HG02870 (cell line): ENCODE measurements around the gene ZC3H7A.
"Not testable (repeated sequence)": the region's sequence is repeated elsewhere in the genome, so short reads cannot be mapped to it uniquely, and the experiment has no call there.

ENCODE experiments used
- ATAC-seq: cut with Tn5 transposase; IDR thresholded peaks from one replicate; pipeline ENCODE4 v1.9.1; 2021; ENCODE audit warnings: mild to moderate bottlenecking, moderate library complexity; ENCODE audit not compliant: unreplicated experiment

ZC3H7A gene, protein sequence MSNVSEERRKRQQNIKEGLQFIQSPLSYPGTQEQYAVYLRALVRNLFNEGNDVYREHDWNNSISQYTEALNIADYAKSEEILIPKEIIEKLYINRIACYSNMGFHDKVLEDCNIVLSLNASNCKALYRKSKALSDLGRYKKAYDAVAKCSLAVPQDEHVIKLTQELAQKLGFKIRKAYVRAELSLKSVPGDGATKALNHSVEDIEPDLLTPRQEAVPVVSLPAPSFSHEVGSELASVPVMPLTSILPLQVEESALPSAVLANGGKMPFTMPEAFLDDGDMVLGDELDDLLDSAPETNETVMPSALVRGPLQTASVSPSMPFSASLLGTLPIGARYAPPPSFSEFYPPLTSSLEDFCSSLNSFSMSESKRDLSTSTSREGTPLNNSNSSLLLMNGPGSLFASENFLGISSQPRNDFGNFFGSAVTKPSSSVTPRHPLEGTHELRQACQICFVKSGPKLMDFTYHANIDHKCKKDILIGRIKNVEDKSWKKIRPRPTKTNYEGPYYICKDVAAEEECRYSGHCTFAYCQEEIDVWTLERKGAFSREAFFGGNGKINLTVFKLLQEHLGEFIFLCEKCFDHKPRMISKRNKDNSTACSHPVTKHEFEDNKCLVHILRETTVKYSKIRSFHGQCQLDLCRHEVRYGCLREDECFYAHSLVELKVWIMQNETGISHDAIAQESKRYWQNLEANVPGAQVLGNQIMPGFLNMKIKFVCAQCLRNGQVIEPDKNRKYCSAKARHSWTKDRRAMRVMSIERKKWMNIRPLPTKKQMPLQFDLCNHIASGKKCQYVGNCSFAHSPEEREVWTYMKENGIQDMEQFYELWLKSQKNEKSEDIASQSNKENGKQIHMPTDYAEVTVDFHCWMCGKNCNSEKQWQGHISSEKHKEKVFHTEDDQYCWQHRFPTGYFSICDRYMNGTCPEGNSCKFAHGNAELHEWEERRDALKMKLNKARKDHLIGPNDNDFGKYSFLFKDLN

DNA sequence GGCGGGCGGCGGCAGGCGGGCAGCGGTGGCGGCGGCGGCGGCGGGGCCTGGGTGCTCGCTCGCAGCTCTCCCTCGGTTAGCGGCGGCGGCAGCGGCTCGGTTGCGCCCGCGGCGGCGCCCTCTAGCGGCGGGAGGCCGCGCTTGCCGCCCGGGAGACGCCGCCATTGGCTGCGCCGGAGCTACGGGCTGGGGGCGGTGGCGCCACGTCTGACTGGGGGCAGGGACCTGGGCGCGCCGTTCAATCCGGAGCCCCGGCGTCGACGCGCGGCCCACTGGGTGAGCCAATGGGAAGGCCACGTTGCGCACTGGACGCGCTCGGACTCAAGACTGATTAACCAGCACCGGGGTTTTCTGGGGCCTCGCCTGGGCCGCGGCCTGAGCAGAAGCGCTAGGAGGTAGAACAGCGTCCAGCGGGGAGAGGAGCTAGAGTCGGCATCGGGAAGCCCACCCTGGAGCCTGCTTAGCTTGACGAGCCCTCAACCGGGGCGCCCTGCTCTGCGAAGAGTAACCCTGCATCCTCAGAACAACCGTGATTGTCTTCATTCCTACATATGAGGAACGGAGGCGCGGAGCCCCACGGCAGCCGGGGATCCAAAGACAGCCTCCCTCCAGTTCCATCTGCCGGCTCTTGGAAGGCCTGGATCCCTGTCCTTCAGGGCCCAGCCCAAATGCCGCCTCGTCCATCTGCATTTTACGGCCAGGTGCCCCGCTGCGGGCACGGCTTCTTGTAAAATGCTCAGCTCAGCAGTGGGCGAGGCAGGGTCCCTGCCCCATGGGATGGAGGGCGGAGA is at the start of gene ZC3H7A:
ZC3H7A (minus strand) TSS at position 93 of the 791 bp plus-strand sequence. CDS start 14,904 bp downstream, outside the sequence.
- peak; percentile 86 for ATAC-seq

DNA sequence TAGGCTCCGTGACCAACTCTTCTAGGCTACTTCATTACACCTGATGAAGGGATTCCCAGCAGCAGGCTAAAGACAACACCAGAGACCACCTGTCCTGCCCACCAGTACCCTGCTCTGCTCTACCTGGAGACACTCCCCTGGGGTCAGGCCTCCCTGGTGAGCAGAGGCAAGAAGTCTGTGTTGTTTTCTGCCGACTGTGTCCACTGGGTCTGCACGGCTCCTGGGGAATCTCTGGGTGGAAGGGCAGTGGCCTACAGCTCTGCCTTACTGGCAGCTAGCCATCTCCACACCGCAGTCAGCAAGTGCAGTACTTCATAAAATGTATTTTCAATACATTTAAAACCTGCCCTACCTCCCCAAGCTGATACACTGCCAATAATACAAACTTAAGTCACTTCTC is 47.4 kb upstream of the ZC3H7A start:
- no peak for ATAC-seq

- no peak for ATAC-seq
Measured at GRCh38 chr16:11843861-11844260, 46.8 kb upstream of the ZC3H7A start.

- no peak for ATAC-seq
Measured at GRCh38 chr16:11843206-11843605, 46.1 kb upstream of the ZC3H7A start.

GRCh38 chr16:11841026-11841425 is 44.0 kb upstream of the ZC3H7A start:
- ATAC-seq: no peak

DNA sequence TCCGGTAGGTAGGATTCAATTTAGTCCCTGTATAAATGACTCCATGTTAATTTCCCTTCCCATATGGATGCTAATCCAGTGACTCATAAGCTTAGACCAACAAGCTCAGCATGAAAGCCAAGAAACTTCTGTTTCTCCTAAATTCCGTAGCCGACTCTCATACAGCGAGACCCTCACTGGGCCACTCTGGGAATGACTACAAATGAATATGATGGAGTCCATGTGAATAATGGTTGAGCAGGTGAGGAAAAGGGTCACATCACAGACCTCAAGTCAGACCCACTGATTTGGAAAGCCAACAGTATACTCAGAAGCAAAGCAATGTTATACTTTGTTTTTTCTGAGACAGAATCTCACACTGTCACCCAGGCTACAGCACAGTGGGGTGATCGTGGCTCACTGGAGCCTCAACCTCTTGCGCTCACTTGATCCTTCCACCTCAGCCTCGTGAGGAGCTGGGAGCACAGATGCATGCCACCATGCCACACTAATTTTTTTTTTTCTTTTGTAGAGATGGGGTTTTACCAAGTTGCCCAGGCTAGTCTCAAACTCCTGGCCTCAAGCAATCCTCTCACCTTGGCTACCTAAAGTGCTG is 39.7 kb upstream of the ZC3H7A start:
- no peak for ATAC-seq

DNA sequence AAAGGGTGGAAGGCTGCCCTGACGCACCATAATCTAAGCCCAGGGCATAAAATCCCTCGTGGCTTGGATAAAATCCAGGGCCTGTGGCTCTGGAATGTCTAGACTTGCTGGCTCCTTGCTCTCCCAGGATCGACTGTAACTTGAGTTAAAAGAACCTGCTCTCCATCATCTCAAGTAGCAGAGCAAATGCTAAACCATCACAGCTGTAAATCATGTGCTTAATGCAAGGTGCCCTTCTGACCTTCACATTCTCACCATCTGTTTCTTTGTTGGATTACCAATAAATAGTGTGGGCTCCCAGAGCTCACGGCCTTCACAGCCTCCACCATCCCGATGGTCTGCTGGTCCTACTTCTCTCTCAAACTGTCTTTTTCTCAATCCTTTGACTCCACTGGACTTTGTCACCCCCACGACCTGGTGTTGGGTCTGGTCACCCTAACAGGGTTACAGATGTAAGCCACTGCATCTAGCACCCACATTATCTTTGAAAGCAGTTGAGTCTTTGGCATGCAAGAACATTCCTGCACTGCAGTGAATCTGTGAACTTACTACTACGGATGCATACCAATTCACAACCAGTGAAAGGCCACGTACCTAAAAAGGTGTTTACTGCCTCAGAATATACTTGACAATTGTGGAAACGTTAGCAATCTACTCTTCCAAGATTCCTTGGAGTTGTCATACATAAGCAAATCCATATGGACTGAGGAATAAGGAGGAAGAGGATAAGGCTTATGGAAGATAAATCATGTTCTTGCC is 39.0 kb upstream of the ZC3H7A start:
- no peak for ATAC-seq

DNA sequence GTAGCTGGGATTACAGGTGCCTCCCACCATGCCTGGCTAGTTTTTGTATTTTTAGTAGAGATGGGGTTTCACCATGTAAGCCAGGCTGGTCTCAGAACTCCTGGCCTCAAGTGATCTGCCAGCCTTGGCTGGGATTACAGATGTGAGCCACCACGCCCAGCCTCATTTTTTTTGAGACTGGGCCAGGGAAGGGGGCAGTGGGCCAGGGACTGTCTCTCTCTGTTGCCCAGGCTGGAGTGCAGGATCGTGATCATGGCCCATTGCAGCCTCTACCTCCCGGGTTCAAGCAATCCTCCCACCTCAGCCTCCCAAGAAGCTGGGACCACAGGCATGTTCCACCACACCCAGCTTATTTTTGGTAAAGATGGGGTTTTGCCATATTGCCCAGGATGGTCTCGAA is 38.3 kb upstream of the ZC3H7A start:
- no peak for ATAC-seq

GRCh38 chr16:11833951-11834695 is 37.1 kb upstream of the ZC3H7A start:
- no peak for ATAC-seq

GRCh38 chr16:11828696-11829095 is 31.6 kb upstream of the ZC3H7A start:
- ATAC-seq: no peak

DNA sequence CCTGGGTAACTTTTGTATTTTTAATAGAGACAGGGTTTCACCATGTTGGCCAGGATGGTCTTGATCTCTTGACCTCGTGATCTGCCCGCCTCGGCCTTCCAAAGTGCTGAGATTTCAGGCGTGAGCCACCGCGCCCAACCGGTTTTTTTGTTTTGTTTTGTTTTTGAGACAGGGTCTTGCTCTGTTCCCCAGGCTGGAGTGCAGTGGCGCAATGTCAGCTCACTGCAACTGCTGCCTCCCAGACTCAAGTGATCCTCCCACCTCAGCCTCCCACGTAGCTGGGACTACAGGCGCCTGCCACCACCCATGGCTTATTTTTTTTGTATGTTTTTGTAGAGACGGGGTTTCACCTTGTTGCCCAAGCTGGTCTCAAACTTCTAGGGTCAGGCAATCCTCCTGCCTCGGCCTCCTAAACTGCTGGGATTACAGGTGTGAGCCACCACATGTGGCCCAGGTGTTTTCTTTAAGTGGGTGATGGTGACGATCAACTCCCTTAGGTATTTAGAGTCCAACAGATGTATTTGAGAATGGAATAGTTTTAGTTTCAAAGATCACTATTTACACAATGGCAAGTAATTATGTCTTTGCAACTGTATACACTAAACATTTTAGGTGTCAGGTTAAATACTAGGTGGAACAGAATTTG is 28.6 kb upstream of the ZC3H7A start:
- ATAC-seq: not testable (repeated sequence)

- ATAC-seq: no peak
Measured at GRCh38 chr16:11824362-11824761, 27.3 kb upstream of the ZC3H7A start.

DNA sequence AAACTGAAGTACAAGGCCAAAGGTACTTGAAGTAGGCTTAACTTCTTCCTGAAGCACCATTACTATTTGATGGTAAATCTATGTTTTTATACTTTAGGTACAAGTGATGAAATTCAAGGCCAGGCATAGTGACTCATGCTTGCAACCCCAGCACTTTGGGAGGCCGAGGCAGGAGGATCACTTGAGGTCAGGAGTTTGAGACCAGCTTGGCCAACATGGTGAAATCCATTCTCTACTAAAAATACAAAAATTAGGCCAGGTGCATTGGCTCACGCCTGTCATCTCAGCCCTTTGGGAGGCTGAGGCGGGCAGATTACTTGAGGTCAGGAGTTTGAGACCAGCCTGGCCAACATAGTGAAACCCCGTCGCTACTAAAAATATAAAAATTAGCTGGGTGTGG is 26.6 kb upstream of the ZC3H7A start:
- not testable (repeated sequence) for ATAC-seq

DNA sequence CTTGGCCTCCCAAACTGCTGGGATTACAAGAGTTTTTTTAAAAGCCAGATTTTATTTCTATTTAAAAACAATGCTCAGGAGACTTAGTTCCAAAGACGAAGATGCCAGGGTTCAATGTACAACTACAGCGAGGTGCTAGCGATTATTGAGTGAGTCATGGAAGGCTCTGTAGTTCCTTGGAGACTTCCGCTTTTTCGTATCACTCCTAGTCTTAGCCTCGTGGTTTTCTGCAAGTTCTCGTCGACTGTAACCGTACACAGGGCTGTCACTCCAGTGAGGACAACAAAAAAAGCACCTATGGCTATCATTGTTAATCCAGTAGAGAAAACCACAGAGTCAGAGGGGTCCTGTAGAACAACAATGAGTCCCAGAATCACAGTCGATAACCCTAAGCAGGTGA is 22.7 kb upstream of the ZC3H7A start:
- no peak for ATAC-seq

DNA sequence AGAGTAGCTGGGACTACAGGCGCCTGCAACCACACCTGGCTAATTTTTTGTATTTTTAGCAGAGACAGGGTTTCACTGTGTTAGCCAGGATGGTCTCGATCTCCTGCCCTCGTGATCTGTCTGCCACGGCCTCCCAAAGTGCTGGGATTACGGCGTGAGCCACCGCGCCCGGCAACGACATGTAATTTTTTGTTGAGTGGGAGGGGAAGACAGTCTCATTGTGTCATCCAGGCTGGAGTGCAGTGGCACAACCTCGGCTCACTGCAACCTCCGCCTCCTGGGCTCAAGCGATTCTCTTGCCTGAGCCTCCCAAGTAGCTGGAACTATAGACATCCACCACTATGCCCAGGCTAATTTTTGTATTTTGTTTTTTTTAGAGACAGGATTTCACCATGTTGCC is 21.9 kb upstream of the ZC3H7A start:
- not testable (repeated sequence) for ATAC-seq

DNA sequence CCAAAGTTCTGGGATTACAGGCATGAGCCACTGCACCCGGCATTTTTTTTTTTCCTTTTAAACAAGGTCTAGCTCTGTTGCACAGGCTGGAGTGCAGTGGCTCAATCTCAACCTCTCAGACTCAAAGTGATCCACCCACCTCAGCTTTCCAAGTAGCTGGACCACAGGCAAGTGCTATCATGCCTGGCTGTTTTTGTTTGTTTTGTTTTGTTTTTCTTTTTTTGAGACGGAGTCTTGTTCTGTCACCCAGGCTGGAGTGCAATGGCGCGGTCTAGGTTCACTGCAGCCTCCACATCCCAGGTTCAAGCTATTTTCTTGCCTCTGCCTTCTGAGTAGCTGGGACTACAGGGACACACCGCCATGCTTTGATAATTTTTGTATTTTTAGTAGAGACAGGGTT is 19.1 kb upstream of the ZC3H7A start:
- no peak for ATAC-seq

DNA sequence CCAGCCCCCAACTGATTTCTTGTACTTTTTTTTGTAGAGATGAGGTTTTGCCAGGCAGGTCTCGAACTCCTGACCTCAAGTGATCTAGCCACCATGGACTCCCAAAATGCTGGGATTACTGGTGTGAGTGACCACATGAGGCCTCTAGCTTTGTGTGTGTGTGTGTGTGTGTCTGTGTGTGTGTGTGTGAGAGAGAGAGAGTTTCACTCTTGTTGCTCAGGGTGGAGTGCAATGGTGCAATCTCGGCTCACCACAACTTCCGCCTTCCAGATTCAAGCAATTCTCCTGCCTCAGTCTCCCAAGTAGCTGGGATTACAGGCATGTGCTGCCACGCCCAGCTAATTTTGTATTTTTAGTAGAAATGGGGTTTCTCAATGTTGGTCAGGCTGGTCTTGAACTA is 17.7 kb upstream of the ZC3H7A start:
- ATAC-seq: not testable (repeated sequence)

GRCh38 chr16:11806721-11807120 is 9.7 kb upstream of the ZC3H7A start:
- ATAC-seq: no peak

DNA sequence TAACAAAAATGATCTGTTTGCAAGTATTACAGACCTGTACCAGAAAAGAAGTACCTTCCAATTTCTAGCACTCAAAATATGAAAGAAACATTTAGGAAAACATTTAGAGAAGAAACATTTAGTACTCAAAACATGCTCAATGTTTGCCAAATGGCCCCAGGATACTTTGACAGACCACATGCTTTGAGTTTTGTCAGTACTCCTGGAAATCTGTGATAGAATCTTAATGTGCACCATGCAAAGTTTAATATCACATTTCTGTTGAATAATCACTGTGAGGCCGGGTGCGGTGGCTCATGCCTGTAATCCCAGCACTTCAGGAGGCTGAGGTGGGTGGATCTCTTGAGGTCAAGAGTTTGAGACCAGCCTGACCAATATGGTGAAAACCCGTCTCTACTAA is 8.5 kb upstream of the ZC3H7A start:
- ATAC-seq: no peak
